ENCODE results near the gene TLE1.
"Not testable (repeated sequence)": the region's sequence is repeated elsewhere in the genome, so short reads cannot be mapped to it uniquely, and the experiment has no call there.

Gene TLE1

GRCh38 chr9:81622471-81623255 lies 66.7 kb downstream of the TLE1 start:
- no peak for DNase-seq (ENCODE audit: low read depth in 1 of 2, low spot score in 1 of 2)

GRCh38 chr9:81621785-81622259 lies 67.5 kb downstream of the TLE1 start:
- DNase-seq (ENCODE audit: low read depth in 1 of 2, low spot score in 1 of 2): no peak

GRCh38 chr9:81621118-81621517 lies 68.2 kb downstream of the TLE1 start:
- no peak for DNase-seq (ENCODE audit: low read depth in 1 of 2, low spot score in 1 of 2)

- no peak for DNase-seq (ENCODE audit: low read depth in 1 of 2, low spot score in 1 of 2)
Observed at GRCh38 chr9:81620002-81620390, 69.4 kb downstream of the TLE1 start.

GRCh38 chr9:81619353-81620001 lies 69.9 kb downstream of the TLE1 start:
- no peak for DNase-seq (ENCODE audit: low read depth in 1 of 2, low spot score in 1 of 2)

GRCh38 chr9:81618923-81619322 lies 70.4 kb downstream of the TLE1 start:
- no peak for DNase-seq (ENCODE audit: low read depth in 1 of 2, low spot score in 1 of 2)

- no peak for DNase-seq (ENCODE audit: low read depth in 1 of 2, low spot score in 1 of 2)
Observed at GRCh38 chr9:81616141-81616540, 73.2 kb downstream of the TLE1 start.

- no peak for DNase-seq (ENCODE audit: low read depth in 1 of 2, low spot score in 1 of 2)
Observed at GRCh38 chr9:81614335-81614734, 75.0 kb downstream of the TLE1 start.

GRCh38 chr9:81613002-81613812 lies 76.1 kb downstream of the TLE1 start:
- no peak for DNase-seq (ENCODE audit: low read depth in 1 of 2, low spot score in 1 of 2)

- DNase-seq (ENCODE audit: low read depth in 1 of 2, low spot score in 1 of 2): no peak
Observed at GRCh38 chr9:81611664-81612063, 77.7 kb downstream of the TLE1 start.

- no peak for DNase-seq (ENCODE audit: low read depth in 1 of 2, low spot score in 1 of 2)
Observed at GRCh38 chr9:81610740-81611107, 78.6 kb downstream of the TLE1 start.

GRCh38 chr9:81609782-81610739 lies 79.3 kb downstream of the TLE1 start:
- DNase-seq (ENCODE audit: low read depth in 1 of 2, low spot score in 1 of 2): no peak

- DNase-seq (ENCODE audit: low read depth in 1 of 2, low spot score in 1 of 2): no peak
Observed at GRCh38 chr9:81608289-81608657, 81.1 kb downstream of the TLE1 start.

- no peak for DNase-seq (ENCODE audit: low read depth in 1 of 2, low spot score in 1 of 2)
Observed at GRCh38 chr9:81607593-81608288, 81.6 kb downstream of the TLE1 start.

- DNase-seq (ENCODE audit: low read depth in 1 of 2, low spot score in 1 of 2): not testable (repeated sequence)
Observed at GRCh38 chr9:81606261-81606660, 83.1 kb downstream of the TLE1 start.

GRCh38 chr9:81605170-81605670 lies 84.1 kb downstream of the TLE1 start:
- no peak for DNase-seq (ENCODE audit: low read depth in 1 of 2, low spot score in 1 of 2)

GRCh38 chr9:81604306-81605169 lies 84.8 kb downstream of the TLE1 start:
- no peak for DNase-seq (ENCODE audit: low read depth in 1 of 2, low spot score in 1 of 2)

- no peak for DNase-seq (ENCODE audit: low read depth in 1 of 2, low spot score in 1 of 2)
Observed at GRCh38 chr9:81602887-81603680, 86.3 kb downstream of the TLE1 start.

All from activated T-helper 1 cell treated with anti-CD3 and anti-CD28 coated beads, Interleukin-2, amount 50 U/mL, for 16 hours (primary cell).